ENCODE measurements around the gene TAF8. TPM values are rescaled to one million over a fixed set of nuclear protein-coding genes. Genes with fewer than 3 reads are reported as not detected.

Gene TAF8
- total RNA-seq, 1 donor from 2014 or later: 12.6 TPM

GRCh38 chr6:42084889-42085288 is 34.6 kb downstream of the TAF8 start:
- Histone ChIP-seq H3K27me3 (ENCODE audit: control insufficient read depth, insufficient read depth, low read length) (no peaks in the 10 kb centered on the region), H3K4me3 (ENCODE audit: low read depth, low read length) (no peak overlapping the region), H3K36me3 (ENCODE audit: control insufficient read depth, insufficient read depth, low read length) (peaks cover 1% of the 10 kb centered on the region)
- FAIRE-seq (no peak), DNase-seq (ENCODE audit: low read depth) (no peak)
- TF ChIP-seq, protein P1, sequence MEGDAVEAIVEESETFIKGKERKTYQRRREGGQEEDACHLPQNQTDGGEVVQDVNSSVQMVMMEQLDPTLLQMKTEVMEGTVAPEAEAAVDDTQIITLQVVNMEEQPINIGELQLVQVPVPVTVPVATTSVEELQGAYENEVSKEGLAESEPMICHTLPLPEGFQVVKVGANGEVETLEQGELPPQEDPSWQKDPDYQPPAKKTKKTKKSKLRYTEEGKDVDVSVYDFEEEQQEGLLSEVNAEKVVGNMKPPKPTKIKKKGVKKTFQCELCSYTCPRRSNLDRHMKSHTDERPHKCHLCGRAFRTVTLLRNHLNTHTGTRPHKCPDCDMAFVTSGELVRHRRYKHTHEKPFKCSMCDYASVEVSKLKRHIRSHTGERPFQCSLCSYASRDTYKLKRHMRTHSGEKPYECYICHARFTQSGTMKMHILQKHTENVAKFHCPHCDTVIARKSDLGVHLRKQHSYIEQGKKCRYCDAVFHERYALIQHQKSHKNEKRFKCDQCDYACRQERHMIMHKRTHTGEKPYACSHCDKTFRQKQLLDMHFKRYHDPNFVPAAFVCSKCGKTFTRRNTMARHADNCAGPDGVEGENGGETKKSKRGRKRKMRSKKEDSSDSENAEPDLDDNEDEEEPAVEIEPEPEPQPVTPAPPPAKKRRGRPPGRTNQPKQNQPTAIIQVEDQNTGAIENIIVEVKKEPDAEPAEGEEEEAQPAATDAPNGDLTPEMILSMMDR (IDR thresholded peaks at IDR 0.05; ENCODE audit: insufficient read depth, low read length, severe bottlenecking): no peak

GRCh38 chr6:42086046-42087035 is 36.0 kb downstream of the TAF8 start:
- no peaks in the 10 kb centered on the region for H3K27me3 ChIP-seq (ENCODE audit: control insufficient read depth, insufficient read depth, low read length)
- TF ChIP-seq, protein P1 (IDR thresholded peaks at IDR 0.05; ENCODE audit: insufficient read depth, low read length, severe bottlenecking): peak; percentile 33
- DNase-seq (ENCODE audit: low read depth): no peak
- H3K4me3 ChIP-seq (ENCODE audit: low read depth, low read length): no peak overlapping the region
- FAIRE-seq: no peak
- peaks cover 1% of the 10 kb centered on the region for H3K36me3 ChIP-seq (ENCODE audit: control insufficient read depth, insufficient read depth, low read length)

GRCh38 chr6:42088101-42088591 is 37.8 kb downstream of the TAF8 start:
- DNase-seq (ENCODE audit: low read depth): peak; percentile 81
- H3K4me3 ChIP-seq (ENCODE audit: low read depth, low read length): no peak overlapping the region
- peak; percentile 43 for FAIRE-seq
- no peaks in the 10 kb centered on the region for H3K36me3 ChIP-seq (ENCODE audit: control insufficient read depth, insufficient read depth, low read length)
- no peaks in the 10 kb centered on the region for H3K27me3 ChIP-seq (ENCODE audit: control insufficient read depth, insufficient read depth, low read length)
- TF ChIP-seq, protein P1 (IDR thresholded peaks at IDR 0.05; ENCODE audit: insufficient read depth, low read length, severe bottlenecking): no peak

DNA sequence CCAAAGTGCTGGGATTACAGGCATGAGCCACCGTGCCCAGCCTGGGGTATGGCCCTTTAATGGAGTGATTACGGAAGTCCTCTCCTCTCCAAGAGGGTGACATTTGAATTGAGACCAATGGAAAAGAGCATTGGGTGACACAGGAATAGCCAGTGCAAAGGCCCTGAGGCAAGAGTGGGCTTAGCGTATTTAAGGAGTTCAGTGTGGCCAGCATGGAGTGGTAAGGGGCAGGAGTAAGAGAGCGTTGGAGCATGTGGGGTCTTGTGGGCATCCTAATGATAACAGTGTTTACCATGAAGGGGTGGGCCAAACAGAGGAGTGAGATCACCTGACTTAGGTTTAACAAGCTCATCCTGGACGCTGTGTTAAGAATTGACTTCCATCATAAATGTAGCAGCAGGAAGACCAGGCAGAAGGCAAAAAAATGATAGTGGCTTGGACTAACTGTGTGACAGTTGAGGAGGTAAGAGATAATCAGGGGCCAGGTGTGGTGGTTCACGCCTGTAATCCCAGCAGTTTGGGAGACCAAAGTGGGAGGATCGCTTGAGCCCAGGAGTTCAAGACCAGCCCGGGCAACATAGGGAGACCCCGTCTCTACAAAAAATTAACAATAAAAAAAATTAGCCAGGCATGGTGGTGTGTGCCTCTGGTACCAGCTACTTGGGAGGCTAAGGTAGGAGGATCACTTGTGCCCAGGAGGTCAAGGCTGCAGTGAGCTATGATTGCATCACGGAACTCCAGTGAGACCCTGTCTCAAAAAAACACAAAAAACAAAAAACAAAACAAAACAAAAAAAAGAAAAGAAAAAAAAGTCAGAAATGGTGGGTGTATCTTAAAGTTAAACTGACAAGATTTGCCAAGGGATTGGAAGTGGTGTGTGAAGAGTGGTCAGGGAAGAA is 40.7 kb downstream of the TAF8 start:
- DNase-seq (ENCODE audit: low read depth) (no peak), FAIRE-seq (no peak)
- TF ChIP-seq, protein P1 (IDR thresholded peaks at IDR 0.05; ENCODE audit: insufficient read depth, low read length, severe bottlenecking): no peak
- Histone ChIP-seq H3K36me3 (ENCODE audit: control insufficient read depth, insufficient read depth, low read length) (no peaks in the 10 kb centered on the region), H3K4me3 (ENCODE audit: low read depth, low read length) (no peak overlapping the region), H3K27me3 (ENCODE audit: control insufficient read depth, insufficient read depth, low read length) (no peaks in the 10 kb centered on the region)

DNA sequence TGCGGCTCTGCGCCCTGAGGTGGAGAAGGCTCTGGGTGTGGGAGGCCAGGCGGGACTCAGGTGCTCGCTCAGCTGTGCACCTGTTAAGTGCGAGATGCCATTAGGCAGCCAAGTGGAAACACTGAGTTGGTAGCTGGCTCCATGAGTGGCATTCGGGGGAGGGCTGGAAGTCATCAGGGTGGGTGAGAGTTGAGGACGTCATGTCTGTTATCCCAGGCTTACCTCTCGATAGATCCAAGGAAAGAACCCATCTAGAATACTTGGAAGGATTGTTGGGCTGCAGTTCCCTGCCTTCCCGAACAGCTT is 41.3 kb downstream of the TAF8 start:
- Histone ChIP-seq H3K36me3 (ENCODE audit: control insufficient read depth, insufficient read depth, low read length) (no peaks in the 10 kb centered on the region), H3K4me3 (ENCODE audit: low read depth, low read length) (no peak overlapping the region), H3K27me3 (ENCODE audit: control insufficient read depth, insufficient read depth, low read length) (no peaks in the 10 kb centered on the region)
- DNase-seq (ENCODE audit: low read depth): no peak
- FAIRE-seq: no peak
- TF ChIP-seq, protein P1 (IDR thresholded peaks at IDR 0.05; ENCODE audit: insufficient read depth, low read length, severe bottlenecking): no peak

All from bronchial epithelial cell (primary cell).